Measurements from ENCODE around the gene SPPL2C.

The SPPL2C gene

DNA sequence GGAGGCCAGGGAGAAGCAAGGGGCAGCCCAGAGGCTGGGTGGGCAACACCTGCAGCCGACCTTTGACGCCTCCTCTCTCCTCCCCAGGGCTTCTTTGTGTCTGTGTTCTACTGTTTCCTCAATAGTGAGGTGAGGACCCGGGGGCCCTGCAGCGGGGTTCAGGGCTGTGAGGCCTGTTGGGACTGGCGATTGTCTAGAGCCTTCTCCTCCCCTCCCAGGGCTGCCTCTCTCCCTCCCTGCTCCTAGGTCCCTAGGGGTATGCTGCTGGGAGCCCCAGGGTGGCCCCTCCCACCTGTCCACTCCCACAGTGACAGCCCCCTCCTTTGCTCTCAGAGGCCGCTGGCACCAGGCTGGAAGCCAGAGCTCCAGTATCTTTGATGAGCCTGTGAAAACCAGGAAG lies 10.8 kb upstream of the SPPL2C start:
- no peak for DNase-seq

DNA sequence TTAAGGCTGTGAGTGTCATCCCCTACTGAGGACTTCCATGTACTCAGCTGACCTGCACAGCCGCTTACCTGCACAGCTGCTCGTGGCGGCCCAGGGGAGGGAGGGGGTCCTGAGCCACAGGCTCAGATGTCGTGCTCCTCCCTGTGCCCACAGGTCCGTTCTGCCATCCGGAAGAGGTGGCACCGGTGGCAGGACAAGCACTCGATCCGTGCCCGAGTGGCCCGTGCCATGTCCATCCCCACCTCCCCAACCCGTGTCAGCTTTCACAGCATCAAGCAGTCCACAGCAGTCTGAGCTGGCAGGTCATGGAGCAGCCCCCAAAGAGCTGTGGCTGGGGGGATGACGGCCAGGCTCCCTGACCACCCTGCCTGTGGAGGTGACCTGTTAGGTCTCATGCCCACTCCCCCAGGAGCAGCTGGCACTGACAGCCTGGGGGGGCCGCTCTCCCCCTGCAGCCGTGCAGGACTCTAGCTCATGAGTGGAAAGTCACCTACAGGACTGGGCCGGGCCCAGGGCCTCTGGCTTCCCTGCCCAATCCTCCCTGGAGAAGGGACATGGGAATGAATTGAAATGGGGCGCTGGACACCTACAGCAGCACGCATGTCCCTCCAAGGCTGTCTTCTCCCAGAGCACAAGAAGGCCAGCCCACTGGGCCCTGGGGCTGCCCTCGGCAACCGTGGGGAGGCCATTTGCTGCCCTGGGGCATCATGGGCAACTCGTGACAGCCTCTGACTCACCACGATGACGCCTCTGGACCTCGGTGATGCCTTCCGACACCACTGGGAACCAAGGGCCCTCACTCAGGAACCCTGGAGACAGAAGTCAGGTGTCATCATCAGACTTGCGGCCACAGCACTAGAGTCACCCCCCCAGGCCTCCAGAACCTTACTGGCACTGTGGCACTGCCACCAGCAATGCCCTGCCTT lies 9.9 kb upstream of the SPPL2C start:
- no peak for DNase-seq

DNA sequence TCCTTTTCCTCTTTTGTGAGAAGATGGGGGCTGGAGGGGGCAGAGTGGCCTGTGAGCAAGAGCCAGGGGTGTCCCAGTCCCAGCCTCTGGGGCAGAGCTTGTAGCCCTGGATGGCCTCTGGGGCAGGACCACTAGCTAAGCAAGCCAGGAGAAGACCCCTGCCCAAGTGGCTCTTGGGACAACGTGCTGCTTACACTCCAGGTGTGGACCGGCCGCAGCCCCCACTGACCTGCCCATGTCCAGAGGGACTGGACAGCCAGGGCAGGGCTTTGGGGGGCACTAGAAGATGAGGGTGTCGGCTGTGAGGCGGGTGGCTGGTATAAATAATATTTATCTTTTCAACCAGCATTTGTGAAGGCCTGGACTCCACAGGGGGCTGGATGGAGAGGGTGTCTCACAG lies 9.2 kb upstream of the SPPL2C start:
- DNase-seq: no peak

DNA sequence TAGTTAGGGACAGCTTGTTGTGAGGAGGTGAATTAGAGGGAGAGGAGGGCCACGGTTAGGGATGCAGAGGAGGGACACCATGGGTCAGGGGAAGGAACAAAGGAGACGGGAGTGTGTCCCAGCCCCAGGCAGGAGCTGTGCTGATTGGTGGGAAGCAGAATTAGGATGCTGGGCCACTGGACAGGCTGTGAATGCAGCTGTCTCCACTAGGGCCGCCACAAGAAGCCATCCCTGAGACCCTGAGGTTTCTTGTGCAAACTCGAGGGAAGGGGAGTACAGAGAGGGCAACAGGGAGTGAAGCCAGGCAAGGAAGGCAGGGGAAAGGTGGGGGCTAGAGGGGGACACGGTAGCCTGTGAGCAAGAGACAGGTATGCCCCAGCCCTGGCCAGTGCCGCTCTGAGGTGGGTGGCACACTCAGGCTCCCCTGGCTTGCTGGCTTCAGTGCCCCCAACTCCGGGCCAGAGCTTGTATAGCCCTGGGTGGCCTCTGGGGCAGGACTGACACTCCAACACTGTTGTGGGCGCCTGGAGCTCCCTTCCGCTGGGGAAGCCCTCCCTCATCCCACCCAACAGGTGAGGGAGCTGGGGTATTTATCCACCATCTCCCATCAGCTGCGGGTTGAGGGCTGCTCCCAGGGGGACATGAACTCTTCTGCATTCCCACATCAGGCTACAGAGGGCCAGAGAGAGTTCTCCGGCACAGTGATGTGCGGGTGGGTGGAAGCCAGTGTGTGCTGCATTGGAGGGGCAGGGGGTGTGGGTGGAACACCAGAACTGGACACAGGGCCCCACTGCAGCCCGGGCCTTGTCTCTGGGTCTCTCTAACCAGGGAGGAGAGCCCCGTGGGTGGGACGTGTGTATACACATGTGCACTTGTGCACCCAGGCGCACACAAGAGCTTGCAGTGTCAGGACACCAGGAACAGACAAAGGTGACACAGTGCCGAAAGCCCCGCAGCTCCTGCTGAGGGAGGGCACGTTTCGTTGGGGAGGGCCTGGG lies 8.3 kb upstream of the SPPL2C start:
- DNase-seq: no peak

DNA sequence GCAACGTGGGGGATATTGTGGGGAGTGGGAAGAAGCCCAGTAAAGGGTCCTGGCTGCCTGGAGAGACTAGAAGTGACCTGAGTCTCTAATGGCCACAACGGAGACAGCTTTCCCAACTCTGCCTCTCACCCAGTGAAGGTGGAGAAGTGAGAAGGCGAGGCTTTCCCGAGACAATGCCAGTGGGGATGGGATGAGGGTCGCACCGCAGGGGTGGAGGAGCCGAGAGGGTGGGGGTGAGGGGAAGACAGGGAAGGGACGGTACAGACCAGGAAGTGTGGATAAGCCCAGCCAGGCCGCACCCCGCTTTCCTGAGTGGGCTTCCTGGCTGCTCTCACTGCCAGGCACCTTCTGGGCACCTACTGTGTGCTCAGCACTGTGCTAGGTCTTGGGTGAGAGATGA lies 7.5 kb upstream of the SPPL2C start:
- DNase-seq: no peak

DNA sequence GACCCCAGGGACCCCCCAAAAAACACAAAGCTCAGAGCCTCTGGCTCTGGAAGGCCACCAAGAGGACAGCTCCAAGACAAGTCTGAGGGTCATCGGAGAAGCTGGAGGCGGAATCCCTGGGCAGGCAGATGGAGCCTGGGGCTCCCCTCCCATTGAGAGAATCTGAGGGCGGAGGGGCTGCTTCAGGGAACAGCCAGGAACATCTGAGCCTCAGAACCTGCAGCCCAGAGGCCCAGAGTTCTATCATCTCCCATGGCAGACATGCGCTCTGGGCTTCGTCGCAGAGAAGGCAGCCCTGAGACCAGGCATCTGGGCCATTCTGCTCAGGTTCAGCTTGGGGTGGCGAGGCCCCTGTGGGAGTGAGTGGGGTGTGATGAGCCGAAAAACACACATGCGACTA lies 7.1 kb upstream of the SPPL2C start:
- no peak for DNase-seq

DNA sequence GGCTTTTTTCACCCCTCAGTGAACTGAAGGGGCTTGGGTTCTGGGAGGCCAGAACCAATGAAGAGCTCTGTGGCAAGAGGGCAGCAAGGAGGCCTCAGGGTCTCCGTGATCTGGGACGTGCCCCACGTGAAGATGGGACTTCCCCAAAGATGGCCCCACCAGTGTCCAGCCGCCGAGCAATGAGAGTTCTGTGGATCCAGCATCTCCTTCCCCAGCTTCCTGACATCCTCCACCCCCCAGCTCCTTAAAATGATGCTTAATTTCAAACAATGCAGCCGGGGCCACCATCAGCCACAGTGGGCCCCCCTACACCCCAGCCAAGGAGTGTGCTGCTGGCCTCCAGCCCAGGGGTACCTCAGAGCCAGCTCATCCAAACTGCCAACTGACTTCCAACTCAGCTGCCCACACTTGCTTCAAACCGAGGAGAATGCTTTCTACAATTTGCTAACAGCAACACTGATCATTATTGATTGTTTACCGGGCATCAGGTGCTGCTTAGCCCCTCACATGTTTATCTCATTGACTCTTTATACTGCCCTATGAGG lies 5.9 kb upstream of the SPPL2C start:
- no peak for DNase-seq

DNA sequence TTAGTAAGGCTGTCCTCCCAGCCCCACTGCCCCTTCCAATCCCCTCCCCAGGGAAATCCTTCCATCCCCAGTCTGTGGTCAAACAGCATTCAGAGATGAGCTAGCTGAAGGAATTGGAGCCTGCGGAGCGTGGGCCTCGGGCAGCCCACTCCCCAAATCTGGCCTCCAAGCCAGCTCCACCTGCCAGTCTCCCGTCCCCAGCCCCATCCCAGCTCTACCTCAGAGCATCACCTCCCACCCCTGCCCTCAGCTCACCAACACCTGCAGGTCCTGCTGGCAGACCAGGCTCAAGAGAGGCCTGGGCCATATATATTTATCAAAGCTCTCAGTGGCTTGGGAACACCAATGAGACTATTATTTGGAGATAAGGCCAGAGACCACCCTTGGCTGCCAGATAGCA lies 5.2 kb upstream of the SPPL2C start:
- DNase-seq: no peak

DNA sequence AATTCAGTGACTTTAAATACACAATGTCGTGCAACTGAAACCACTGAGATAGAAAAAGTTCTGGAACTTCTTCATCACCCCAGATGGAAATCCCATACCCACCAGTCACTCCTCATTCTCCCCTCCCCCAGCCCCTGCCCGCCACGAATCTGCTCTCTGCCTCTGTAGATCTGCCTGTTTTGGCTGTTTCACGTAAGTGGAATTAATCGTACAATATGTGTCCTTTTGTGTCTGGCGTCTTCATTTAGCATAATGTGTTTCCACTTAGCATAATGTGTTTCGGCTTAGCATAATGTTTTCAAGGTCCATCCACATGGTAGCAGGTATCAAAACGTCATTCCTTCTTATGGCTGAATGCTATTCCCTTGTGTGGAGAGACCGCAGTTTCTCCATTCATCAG lies 3.5 kb upstream of the SPPL2C start:
- no peak for DNase-seq

DNA sequence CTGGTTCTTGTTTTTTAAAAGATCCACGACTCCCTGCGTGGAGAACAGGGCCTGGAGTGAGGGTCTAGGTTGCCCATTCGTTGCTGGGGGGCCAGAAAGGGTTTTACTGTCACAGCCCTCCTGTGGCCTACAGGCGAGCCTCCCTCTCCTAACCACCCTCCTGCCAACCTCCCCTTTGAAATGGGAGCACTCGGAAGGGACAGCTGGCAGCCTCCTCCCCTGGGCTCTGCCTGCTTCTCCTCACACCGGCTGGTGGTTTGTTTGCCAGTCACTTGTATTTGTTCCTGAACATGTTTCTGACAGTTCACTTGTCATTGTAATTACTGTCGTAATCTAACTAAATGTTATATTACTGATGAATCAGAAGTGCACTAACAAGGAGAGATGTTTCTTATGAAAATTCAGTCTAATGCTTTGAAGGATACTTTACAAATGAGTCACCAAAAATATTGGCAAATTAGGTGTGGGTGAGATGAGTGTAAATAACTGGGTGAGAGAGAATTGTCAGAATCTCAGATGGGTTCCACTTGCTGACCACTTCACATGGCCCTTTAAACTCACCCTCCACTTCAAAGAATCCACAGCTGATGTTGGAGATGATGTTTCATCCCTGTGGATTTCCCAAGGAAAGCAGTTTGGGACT lies 2.7 kb upstream of the SPPL2C start:
- DNase-seq: no peak

DNA sequence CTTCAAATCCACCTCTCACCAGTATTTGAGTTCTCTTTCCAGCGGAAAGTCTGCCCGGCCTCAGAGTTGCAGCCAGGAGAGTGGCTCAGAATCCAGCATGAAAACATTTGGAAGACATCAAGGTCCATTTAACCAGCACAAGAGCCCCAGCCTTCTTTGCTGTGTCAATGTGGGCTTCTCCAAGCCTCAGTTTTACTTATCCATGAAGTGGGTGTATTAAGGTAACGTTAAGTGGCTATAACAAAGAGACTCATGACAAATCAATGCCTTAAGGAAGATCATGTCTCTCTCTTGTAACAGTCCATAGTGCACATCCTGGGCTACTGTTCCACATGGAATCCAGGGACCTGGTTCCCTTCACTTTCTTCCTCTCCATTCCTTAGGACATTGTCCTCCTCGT lies 959 bp upstream of the SPPL2C start:
- DNase-seq: no peak

DNA sequence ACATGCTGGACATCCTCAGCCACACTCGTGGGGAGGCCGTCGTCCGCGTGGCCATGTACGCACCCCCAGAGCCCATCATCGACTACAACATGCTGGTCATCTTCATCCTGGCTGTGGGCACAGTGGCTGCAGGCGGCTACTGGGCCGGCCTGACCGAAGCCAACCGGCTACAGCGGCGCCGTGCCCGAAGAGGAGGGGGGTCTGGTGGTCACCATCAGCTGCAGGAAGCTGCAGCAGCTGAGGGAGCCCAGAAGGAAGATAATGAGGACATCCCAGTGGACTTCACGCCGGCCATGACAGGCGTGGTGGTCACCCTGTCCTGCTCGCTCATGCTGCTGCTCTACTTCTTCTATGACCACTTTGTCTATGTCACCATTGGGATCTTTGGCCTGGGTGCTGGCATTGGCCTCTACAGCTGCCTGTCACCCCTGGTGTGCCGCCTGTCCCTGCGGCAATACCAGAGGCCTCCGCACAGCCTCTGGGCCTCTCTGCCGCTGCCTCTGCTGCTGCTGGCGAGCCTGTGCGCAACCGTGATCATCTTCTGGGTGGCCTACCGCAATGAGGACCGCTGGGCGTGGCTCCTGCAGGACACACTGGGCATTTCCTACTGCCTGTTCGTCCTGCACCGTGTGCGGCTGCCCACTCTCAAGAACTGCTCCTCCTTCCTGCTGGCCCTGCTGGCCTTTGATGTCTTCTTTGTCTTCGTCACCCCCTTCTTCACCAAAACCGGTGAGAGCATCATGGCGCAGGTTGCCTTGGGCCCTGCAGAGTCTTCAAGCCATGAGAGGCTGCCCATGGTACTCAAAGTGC lies 900 bp downstream of the SPPL2C start:
- no peak for DNase-seq

DNA sequence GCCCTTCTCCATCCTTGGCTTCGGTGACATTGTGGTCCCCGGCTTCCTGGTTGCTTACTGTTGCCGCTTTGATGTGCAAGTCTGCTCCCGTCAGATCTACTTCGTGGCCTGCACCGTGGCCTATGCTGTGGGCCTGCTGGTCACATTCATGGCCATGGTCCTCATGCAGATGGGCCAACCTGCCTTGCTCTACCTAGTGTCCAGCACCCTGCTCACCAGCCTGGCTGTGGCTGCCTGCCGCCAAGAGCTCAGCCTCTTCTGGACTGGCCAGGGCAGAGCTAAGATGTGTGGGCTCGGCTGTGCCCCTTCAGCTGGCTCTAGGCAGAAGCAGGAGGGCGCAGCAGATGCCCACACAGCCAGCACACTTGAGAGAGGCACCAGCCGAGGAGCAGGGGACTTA lies 1.5 kb downstream of the SPPL2C start:
- no peak for DNase-seq

DNA sequence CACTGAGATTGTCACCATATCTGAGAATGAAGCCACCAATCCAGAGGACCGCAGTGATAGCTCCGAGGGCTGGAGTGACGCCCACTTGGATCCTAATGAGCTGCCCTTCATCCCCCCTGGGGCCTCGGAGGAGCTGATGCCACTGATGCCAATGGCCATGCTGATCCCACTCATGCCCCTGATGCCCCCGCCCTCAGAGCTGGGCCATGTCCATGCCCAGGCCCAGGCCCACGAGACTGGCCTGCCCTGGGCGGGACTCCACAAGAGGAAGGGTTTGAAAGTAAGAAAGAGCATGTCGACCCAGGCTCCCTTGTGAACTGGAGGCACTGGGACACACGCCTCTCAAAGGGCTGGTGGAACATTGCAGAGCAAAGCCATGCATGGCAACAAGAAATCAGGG lies 2.0 kb downstream of the SPPL2C start:
- DNase-seq: no peak

DNA sequence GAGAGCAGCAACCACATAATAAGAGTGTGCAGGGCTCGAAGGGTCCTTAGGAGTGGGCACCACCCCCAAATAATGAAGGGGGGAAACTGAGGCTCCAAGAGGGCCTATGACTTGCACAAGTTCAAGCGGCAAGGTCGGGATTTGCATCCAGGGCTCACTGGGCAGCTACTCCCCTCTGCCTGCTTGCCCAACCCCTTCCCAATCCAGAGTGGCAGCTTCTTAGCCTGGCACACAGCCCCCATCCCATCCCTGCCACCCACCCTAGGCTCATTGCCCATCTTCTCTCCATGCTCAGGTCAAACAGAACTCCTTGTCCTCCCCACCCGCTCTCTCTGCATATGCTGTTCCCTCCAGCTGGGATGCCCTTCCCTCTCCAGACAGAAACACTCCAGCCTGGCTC lies 2.4 kb downstream of the SPPL2C start:
- DNase-seq: no peak

DNA sequence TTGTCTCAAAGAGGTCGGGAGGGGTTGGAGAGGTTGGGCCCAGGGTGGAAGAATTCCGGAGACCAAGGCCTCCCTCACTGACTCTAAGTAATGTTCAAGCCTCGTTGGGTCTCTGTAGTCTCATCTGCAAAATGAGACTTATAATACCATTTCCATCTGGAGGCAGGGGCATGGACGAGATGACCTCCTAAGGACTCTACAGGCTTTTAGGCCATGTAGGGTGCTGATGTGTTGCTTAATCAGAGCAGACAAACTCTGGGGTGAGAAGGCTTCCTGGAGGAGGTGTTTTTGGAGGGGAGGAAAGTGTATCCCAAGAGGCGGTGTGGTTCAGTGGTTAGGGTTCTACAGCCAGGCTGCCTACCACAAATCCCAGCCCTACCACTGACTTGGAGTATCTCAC lies 3.1 kb downstream of the SPPL2C start:
- DNase-seq: no peak

DNA sequence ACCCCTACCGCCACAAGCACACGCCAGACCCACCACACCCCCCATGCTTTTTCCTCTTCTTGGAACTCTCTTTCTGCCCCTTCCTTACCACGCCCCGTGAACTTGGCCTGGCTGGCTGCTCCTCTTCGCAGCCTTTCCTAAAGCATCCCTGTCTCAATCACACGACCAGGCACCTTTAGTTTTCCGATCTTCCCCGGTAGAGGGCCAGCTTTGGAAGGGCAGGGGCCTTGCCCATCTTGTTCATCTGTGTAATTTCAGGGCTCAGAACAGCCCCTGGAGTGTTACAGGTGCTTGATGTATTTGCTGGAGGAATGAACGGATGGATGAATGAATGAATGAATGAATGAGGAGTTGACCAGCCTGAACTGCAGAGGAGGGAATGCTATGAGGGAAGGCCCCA lies 3.7 kb downstream of the SPPL2C start:
- DNase-seq: no peak

DNA sequence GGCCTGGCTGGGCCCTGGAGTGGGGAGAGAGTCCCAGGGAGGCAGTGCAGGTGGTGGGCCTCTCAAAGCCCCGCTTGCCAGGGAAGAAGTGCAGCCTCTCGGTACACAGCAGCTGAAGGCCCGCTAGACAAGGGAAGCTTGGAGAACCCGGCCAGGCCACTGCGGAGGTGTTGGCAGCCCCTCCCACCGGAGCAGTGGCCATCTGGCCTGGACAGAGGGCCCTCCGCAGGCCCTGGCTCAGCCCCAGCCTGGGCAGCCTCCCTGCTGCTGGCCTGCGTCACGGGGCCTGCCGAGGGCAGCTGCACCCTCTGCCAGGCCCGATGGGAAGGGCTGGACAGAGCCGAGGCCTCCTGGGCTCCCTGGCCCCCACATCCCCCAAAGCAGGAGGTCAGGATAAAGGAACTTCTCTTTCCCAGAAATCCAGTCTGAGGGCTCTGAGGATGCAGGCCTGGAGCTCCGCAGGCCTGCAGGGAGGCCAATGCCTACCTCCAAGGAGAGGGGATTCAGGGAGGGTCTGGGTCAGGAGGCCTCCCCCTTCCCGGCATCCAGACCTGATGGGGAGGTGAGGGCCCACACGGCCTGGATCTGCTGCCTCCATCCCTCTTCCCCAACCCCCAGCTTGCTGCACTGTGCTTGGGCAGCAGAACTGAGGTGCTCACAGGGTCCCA lies 4.3 kb downstream of the SPPL2C start:
- DNase-seq: no peak

DNA sequence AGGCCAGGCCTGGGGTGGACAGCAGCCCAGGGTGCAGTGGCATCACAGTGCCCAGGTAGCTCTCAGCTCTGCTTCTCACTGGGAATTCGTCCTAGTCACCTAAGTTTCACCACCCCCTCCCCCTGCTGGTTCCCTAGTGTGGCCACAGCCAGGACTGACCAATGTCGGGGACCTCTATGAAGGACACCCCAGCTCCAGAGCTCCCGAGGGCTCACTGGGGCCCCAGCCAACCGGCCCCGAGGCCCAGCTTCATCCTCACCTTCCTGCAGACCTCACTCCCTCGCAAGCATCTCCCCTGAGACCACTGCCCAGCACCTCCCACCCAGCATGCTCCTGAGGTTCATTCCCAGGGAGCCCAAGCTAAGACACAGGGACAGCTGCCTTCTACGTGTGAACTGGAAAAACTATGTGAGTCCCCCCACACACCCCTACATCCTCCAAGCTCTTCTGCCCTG lies 4.9 kb downstream of the SPPL2C start:
- DNase-seq: no peak

DNA sequence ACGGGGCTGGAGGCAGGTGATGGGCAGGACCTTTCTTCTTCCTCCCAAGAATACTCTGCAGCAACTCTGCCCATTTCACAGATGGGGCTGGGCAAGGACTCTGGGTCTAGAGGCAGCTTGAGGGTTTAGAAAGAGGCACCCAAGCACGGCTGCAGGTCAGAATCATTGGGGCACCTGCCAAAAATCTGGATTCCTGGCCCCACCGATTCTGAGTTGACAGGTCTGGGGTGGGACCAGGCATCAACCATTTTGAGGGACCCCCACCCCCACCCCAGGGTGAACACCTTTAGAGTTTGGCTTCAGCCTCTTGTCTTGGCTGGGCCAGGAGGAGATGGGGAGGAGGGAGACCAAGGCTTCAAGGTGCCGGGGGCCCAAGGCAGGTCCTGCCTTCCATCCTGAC lies 5.3 kb downstream of the SPPL2C start:
- no peak for DNase-seq

DNA sequence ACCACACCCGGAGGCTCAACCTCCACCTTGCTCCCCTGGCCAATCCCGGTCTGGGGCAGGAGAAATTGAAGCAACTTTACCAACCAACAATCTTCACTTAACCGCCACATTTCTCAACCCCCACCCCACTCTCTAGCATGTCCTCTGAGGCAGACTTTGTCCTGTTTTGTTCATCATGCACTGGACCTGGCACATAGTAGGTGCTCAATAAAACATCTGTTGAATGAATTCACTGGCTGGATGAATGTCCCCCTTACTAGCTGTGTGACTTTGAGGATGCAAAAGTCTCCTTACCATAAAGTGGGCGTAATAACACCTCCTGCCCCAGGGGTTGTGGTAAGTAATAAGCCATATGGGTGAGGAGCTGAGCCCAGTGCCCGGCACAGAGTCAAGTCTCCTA lies 5.8 kb downstream of the SPPL2C start:
- no peak for DNase-seq

DNA sequence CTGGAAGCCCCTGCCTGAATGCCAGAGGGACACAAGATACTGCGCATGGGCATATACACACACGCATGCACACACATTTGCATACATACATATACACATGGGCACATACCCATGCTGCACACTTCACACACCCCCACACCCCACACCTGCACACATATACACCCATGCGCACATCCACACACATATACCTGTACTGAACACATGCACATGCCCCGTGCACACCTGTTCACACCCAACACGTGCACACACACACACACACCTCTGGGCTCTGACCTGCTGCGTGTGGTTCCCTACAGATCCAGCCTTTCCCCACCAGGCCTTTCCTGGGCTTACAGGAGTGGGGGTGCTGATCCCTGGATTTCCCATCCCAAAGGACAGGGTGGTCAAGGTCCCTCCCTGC lies 6.3 kb downstream of the SPPL2C start:
- DNase-seq: no peak
